ENCODE results near the gene NUBP2.

Gene NUBP2

DNA sequence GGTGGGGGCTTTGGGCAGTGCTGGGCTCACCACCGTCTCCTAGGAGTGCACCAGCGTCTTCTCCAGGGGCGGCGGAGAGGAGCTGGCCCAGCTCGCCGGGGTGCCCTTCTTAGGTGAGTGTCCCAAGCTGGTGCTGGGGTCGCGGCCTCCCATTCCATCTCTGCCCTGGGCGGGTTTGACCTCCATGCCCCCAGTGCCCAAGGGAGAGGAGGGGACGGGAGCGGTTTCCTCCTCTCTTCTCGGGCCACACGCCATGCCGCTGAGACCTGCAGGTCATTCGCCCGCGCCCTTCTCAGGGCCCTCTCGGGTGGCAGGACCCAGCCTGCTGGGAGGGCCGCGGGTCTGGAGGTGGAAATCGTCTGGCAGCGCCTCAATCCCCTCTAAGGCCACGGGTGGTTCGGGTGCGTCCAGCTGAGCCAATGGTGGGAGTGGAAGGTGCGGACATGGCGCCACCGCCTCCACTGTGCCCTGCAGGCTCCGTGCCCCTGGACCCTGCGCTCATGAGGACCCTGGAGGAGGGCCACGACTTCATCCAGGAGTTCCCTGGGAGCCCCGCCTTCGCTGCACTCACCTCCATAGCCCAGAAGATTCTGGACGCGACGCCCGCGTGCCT, 5.4 kb downstream of the NUBP2 start:
- H3K9ac ChIP-seq (ENCODE audit: low read length): no peak overlapping the region
- H3K27ac ChIP-seq (ENCODE audit: low read depth, low read length): no peak overlapping the region
- no peak overlapping the region for H3K4me3 ChIP-seq (ENCODE audit: low read depth, low read length)
- peaks cover 62% of the 10 kb centered on the region for H3K36me3 ChIP-seq (ENCODE audit: control insufficient read depth, insufficient read depth, low read length)
- no peaks in the 10 kb centered on the region for H3K27me3 ChIP-seq (ENCODE audit: control insufficient read depth, insufficient read depth, low read length)
- no peaks in the 10 kb centered on the region for H3K9me3 ChIP-seq (ENCODE audit: control insufficient read depth, insufficient read depth, low read depth, low read length)
- no peaks in the 10 kb centered on the region for H3K4me1 ChIP-seq (ENCODE audit: control insufficient read depth, insufficient read depth, low read length)

DNA sequence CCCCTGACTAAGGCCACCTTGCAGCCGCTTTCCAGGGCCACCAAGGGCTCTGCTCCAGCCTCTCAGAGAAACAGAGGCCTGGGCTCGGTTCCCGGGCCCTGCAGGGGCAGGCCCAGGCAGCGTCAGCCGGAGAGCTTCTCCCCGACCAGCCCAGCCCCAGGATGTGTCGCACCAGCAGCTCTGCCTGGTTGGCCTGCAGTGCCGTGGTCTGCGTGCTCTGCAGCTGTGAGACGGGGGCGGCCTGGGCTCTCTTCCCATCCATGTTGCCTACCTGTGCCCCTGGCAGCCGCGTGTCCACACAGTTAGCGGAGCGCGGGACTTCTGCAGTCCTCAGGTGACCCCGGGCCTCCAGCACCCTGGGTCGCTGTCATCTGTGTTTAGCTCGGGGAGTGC, 5.9 kb downstream of the NUBP2 start:
- H3K4me1 ChIP-seq (ENCODE audit: control insufficient read depth, insufficient read depth, low read length): no peaks in the 10 kb centered on the region

DNA sequence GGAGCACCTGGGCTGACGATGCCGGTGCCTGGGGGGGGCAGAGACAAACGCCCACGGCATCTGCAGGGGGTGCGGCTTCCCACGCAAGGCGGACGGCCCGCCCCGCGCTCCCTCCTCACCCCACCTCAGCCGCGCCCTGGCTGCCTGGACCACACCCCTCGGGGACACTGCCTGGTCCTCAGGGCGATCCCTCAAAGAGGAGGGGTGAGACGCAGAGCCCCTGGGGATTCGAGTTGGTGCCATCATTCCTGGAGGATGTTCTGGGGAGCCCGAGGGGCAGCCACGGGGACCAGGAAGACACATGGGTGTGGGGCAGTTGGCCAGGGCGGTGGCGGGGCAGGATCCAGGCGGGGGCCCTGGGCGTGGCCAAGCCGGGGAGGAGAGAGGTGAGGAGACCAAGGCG, 6.9 kb downstream of the NUBP2 start:
- H3K36me3 ChIP-seq (ENCODE audit: control insufficient read depth, insufficient read depth, low read length): peaks cover 62% of the 10 kb centered on the region
- no peaks in the 10 kb centered on the region for H3K4me1 ChIP-seq (ENCODE audit: control insufficient read depth, insufficient read depth, low read length)
- no peak overlapping the region for H3K9ac ChIP-seq (ENCODE audit: low read length)
- H3K9me3 ChIP-seq (ENCODE audit: control insufficient read depth, insufficient read depth, low read depth, low read length): no peaks in the 10 kb centered on the region
- H3K27me3 ChIP-seq (ENCODE audit: control insufficient read depth, insufficient read depth, low read length): no peaks in the 10 kb centered on the region
- no peak overlapping the region for H3K27ac ChIP-seq (ENCODE audit: low read depth, low read length)
- H3K4me3 ChIP-seq (ENCODE audit: low read depth, low read length): no peak overlapping the region

More for the DNA sequence above, 5.9 kb downstream of the NUBP2 start:
- no peak overlapping the region for H3K4me3 ChIP-seq (ENCODE audit: low read depth, low read length)
- H3K27ac ChIP-seq (ENCODE audit: low read depth, low read length): no peak overlapping the region
- no peak overlapping the region for H3K9ac ChIP-seq (ENCODE audit: low read length)
- H3K36me3 ChIP-seq (ENCODE audit: control insufficient read depth, insufficient read depth, low read length): peaks cover 62% of the 10 kb centered on the region
- H3K27me3 ChIP-seq (ENCODE audit: control insufficient read depth, insufficient read depth, low read length): no peaks in the 10 kb centered on the region
- no peaks in the 10 kb centered on the region for H3K9me3 ChIP-seq (ENCODE audit: control insufficient read depth, insufficient read depth, low read depth, low read length)

DNA sequence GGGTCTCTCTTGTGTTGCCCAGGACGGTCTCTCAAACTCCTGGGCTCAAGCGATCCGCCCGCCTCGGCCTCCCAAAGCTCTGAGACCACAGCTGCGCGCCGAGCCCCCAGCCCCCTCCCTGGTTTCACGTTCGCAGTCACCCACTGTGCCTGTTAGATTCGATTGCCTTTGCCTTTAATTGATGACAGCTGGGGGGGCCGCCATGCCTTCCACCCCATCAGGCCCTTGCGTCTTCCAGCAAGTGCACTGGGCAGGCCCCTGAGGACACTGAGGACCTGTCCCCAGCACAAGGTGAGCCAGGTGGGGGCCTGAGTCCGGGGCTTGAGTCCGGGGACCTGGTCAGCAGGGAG, 7.5 kb downstream of the NUBP2 start:
- no peaks in the 10 kb centered on the region for H3K4me1 ChIP-seq (ENCODE audit: control insufficient read depth, insufficient read depth, low read length)

DNA sequence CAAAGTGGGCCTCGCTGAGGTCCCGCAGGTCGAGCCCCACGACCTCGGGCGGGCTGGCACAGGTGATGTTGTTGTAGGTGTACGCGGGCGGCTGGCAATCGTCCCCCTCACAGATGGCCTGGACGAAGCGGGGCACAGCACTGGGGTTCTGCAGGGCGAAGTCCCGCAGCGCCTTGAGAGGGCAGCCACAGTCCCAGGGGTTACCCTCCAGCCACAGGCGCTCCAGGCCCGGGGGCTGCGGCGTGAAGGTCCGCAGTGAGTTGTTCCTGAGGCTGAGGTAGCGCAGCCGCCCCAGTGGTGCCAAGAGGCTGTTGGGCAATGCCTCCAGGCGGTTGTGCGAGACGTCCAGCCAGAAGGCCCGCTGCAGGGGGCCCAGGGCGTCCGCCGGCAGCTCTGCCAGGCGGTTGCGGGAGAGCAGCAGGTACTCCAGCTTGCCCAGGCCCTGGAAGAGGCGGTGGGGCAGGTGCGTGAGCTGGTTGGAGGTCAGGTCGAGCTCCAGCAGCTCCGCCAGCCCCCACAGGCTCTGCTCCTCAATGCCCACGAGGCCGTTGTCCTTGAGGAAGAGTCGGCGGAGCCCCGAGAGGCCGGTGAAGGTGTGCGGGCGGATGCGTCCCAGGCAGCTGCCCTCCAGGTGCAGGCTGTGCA, 8.0 kb downstream of the NUBP2 start:
- Histone ChIP-seq H3K4me1 (ENCODE audit: control insufficient read depth, insufficient read depth, low read length) (no peaks in the 10 kb centered on the region), H3K36me3 (ENCODE audit: control insufficient read depth, insufficient read depth, low read length) (peaks cover 55% of the 10 kb centered on the region), H3K4me3 (ENCODE audit: low read depth, low read length) (no peak overlapping the region), H3K27me3 (ENCODE audit: control insufficient read depth, insufficient read depth, low read length) (no peaks in the 10 kb centered on the region), H3K27ac (ENCODE audit: low read depth, low read length) (no peak overlapping the region; the same call in 1 of the 2 replicates), H3K9ac (ENCODE audit: low read length) (no peak overlapping the region), H3K9me3 (ENCODE audit: control insufficient read depth, insufficient read depth, low read depth, low read length) (no peaks in the 10 kb centered on the region)

More for the DNA sequence above, 7.5 kb downstream of the NUBP2 start:
- no peaks in the 10 kb centered on the region for H3K27me3 ChIP-seq (ENCODE audit: control insufficient read depth, insufficient read depth, low read length)
- H3K27ac ChIP-seq (ENCODE audit: low read depth, low read length): no peak overlapping the region
- H3K4me3 ChIP-seq (ENCODE audit: low read depth, low read length): no peak overlapping the region
- H3K36me3 ChIP-seq (ENCODE audit: control insufficient read depth, insufficient read depth, low read length): peaks cover 59% of the 10 kb centered on the region
- no peak overlapping the region for H3K9ac ChIP-seq (ENCODE audit: low read length)
- H3K9me3 ChIP-seq (ENCODE audit: control insufficient read depth, insufficient read depth, low read depth, low read length): no peaks in the 10 kb centered on the region

DNA sequence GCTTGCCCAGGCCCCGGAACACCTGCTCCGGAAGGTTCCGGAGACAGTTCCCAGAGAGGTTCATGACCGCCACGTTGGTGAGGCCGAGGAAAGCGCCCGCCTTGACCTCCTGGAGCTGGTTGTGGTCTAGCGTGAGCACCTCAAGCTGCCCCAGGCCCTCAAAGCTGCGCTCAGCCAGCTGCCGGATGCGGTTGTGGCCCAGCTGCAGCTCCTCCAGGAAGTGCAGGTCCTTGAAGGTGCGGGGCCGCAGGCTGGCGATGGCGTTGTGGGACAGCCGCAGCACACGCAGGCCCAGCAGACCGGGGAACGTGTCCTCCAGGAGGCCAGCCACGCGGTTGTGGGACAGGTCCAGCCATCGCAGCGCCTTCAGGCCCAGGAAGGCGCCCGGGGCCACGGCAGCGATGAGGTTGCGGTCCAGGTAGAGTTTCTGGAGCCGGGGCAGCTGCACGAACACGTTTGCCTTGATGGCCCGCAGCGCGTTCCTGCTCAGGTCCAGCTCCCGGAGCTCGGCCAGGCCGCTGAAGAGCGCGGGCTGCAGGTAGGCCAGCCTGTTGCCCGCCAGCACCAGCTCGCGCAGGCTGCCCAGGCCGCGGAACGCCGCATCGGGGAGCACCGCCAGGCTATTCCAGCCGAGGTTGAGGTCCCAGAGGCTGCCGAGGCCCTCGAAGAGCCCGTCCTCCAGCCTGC, 8.6 kb downstream of the NUBP2 start:
- H3K4me3 ChIP-seq (ENCODE audit: low read depth, low read length): no peak overlapping the region
- H3K9me3 ChIP-seq (ENCODE audit: control insufficient read depth, insufficient read depth, low read depth, low read length): peaks cover 2% of the 10 kb centered on the region
- no peak overlapping the region for H3K27ac ChIP-seq (ENCODE audit: low read depth, low read length)
- H3K36me3 ChIP-seq (ENCODE audit: control insufficient read depth, insufficient read depth, low read length): peaks cover 49% of the 10 kb centered on the region
- no peaks in the 10 kb centered on the region for H3K4me1 ChIP-seq (ENCODE audit: control insufficient read depth, insufficient read depth, low read length)
- no peaks in the 10 kb centered on the region for H3K27me3 ChIP-seq (ENCODE audit: control insufficient read depth, insufficient read depth, low read length)
- no peak overlapping the region for H3K9ac ChIP-seq (ENCODE audit: low read length)

DNA sequence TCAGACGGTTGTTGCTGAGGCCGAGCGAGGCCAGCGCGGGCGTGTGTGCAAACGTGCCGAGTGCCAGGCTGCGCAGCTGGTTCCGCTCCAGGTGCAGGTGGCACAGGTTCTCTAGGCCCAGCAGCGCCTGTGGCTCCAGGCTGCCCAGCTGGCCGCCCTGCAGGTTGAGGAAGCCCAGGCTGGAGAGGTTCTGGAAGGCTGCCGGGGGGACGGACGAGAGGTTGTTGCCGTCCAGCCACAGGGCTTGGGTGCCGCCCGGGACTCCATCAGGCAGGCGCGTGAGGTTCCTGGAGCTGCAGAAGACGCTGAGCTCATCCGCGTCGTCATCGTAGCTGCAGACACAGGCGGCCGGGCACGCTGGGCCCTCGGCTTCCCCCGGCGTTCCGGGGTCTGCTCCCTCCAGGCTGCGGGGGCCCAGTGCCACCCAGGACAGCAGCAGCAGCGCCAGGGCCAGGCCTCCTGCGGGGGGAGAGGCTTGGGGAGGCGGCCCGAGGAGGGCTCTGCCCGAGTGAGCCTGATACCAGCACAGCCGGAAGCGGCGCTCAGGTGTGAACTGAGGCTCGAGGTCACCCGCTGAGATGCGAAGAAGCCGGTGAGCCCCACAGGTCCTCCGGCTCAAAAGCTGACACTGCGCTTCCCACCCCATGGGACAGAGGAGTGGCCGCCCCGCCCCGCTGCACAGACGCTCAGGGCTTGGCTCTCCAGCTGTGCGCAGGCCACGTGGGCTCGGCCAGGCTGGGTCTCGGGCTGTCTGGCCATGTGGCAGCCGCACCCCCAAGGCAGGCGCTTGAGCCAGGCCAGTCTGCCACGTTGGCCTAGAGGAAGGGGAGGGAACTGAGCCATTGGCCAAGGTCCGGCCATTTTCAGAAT, 9.4 kb downstream of the NUBP2 start:
- no peaks in the 10 kb centered on the region for H3K27me3 ChIP-seq (ENCODE audit: control insufficient read depth, insufficient read depth, low read length)
- H3K27ac ChIP-seq (ENCODE audit: low read depth, low read length): no peak overlapping the region
- H3K9me3 ChIP-seq (ENCODE audit: control insufficient read depth, insufficient read depth, low read depth, low read length): peaks cover 6% of the 10 kb centered on the region
- no peaks in the 10 kb centered on the region for H3K4me1 ChIP-seq (ENCODE audit: control insufficient read depth, insufficient read depth, low read length)
- no peak overlapping the region for H3K4me3 ChIP-seq (ENCODE audit: low read depth, low read length)
- H3K36me3 ChIP-seq (ENCODE audit: control insufficient read depth, insufficient read depth, low read length): peaks cover 41% of the 10 kb centered on the region
- no peak overlapping the region for H3K9ac ChIP-seq (ENCODE audit: low read length)

DNA sequence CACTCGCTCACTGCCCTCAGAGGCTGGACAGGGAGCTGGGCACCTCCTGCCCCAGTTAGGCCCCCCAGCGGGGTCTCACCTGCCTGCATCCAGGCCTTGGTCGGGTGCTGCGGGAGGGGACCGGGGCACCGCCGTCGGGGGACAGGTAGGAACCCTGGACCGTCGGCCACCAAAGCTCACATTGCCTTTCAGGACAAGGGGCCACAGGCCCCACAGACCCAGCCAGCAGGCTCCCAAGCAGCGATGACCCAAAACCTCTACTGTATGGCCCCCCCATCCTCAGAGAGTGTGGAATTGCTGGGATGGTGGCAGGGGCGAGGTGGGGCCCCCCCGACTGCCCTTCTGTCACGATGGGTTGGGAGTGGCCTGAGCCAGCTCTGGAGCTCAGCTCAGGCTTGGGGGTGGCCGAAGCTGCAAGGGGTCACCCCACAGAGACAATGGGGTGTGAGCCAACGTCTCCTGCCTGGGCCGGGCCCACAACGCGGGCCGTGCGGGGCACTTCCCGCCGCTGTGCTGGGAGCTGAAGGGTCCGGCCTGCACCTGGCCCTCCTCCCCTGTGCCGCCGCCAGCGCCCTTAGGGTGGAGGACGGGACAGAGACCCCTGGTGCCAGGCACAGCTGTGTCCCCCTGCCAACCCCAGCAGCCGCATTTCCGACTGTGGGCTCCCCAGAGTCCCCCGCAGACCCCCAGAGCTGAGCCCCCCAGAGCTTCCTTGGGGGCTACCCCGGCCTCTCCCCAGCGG, 10.2 kb downstream of the NUBP2 start:
- Histone ChIP-seq H3K27me3 (ENCODE audit: control insufficient read depth, insufficient read depth, low read length) (no peaks in the 10 kb centered on the region), H3K4me3 (ENCODE audit: low read depth, low read length) (no peak overlapping the region), H3K27ac (ENCODE audit: low read depth, low read length) (no peak overlapping the region), H3K9ac (ENCODE audit: low read length) (no peak overlapping the region), H3K9me3 (ENCODE audit: control insufficient read depth, insufficient read depth, low read depth, low read length) (peaks cover 15% of the 10 kb centered on the region), H3K4me1 (ENCODE audit: control insufficient read depth, insufficient read depth, low read length) (no peaks in the 10 kb centered on the region), H3K36me3 (ENCODE audit: control insufficient read depth, insufficient read depth, low read length) (peaks cover 33% of the 10 kb centered on the region)

DNA sequence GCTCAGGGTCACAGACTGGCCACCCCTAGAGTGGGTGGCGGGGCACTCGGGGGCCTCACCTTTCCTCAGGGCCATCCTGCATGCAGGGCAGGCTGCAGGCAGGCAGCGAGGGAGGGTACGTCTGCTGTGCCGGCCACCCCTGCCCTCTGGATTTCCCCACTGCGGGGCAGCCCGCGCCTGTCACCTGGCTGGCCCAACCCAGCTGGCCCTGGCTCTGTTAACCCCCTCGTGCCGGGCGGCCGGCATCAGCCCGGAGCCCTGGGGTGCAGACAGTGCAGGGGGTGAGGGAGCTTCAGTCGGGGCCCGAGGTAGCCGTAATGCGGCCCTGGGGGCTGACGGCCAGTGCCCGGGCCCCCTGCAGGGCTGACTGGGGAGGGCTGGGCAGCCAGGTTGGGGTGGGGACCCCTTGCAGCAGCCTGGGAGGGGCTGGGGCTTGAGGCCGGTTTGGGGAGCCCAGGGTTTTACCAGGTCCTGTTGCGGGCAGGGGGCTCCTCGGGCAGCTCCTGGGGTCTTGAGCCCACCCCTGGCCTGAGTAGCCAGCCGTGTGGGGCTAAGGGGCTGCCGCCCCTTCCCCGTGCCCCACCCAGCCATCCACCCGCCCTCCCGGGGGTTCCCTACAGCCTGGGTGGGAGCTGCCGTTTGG, 10.9 kb downstream of the NUBP2 start, which contains the start of gene IGFALS:
IGFALS (minus strand) TSS at position 128 of the 643 bp plus-strand sequence; CDS start at position 75, 53 bp downstream.
- Histone ChIP-seq H3K36me3 (ENCODE audit: control insufficient read depth, insufficient read depth, low read length) (peaks cover 26% of the 10 kb centered on the region), H3K9me3 (ENCODE audit: control insufficient read depth, insufficient read depth, low read depth, low read length) (peaks cover 19% of the 10 kb centered on the region), H3K4me3 (ENCODE audit: low read depth, low read length) (no peak within 1 kb of the TSS), H3K4me1 (ENCODE audit: control insufficient read depth, insufficient read depth, low read length) (no peaks in the 10 kb centered on the region), H3K9ac (ENCODE audit: low read length) (no peak within 1 kb of the TSS), H3K27ac (ENCODE audit: low read depth, low read length) (no peak within 1 kb of the TSS), H3K27me3 (ENCODE audit: control insufficient read depth, insufficient read depth, low read length) (no peaks in the 10 kb centered on the region)

DNA sequence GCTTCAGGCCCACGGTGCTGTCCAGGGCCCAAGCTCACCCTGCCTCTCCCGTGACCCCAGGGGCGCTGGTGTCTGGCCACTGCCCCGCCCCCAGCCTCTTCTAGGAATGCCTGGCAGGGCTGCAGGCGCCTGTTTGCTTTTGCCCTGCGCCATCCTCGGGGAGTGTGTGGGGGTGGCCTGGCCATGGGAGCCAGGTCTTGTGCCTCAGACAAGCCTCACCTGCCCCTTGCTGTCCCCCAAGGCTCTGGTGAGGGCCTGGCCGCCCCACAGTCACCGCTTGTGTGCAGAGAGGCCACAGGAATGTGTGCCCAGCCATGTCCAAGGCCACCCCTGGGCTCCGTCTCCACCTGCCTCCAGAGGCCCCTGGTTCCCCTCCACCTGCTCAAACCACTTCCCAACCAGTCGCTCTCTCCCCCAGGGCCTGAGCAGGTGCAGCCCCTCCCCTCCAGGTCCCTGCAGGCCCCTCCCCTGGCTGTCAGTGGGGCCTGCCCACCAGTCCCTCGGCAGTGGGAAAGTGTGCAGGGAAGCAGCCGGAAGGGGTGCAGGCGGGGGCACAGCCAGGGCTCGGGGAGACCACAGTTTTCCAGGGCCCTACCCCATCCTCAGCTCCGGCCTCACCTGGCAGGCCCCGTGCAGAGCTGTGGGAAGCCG, 11.6 kb downstream of the NUBP2 start:
- H3K9me3 ChIP-seq (ENCODE audit: control insufficient read depth, insufficient read depth, low read depth, low read length): peaks cover 25% of the 10 kb centered on the region
- no peaks in the 10 kb centered on the region for H3K4me1 ChIP-seq (ENCODE audit: control insufficient read depth, insufficient read depth, low read length)
- no peak overlapping the region for H3K4me3 ChIP-seq (ENCODE audit: low read depth, low read length)
- no peak overlapping the region for H3K27ac ChIP-seq (ENCODE audit: low read depth, low read length)
- H3K27me3 ChIP-seq (ENCODE audit: control insufficient read depth, insufficient read depth, low read length): no peaks in the 10 kb centered on the region
- peaks cover 22% of the 10 kb centered on the region for H3K36me3 ChIP-seq (ENCODE audit: control insufficient read depth, insufficient read depth, low read length)
- no peak overlapping the region for H3K9ac ChIP-seq (ENCODE audit: low read length)

Measured in HUES6 (cell line).